Psoas muscle (tissue), 8 donors: Measurements from ENCODE around the gene C14orf93. TPM values are rescaled to one million over a fixed set of nuclear protein-coding genes. Genes with fewer than 3 reads are reported as not detected.
A peak's percentile ranks its signal among the peaks of the same experiment; 100 is the strongest.

Source experiments
- ATAC-seq, 4 donors: fragments of 200-7000 bp; cut with Tn5 transposase; one replicate each; pipeline ENCODE4 v1.9.1; 2020; ENCODE audit warnings: moderate library complexity in 3 of 4, mild to moderate bottlenecking in 2 of 4
- DNase-seq, 2 donors: peaks; one replicate each; pipeline ENCODE4 v3.0.0-alpha.2; 2020
- H3K27ac ChIP-seq: fragments of 200-600 bp; one replicate; pipeline ENCODE4 v1.8.0; 2022
- H3K27me3 ChIP-seq, 3 donors: fragments of 200-600 bp in 1 of 3; one replicate each; pipeline versions ENCODE4 v1.6.1 to v1.8.0; 2013 to 2022; ENCODE audit warnings: low read length in 2 of 3, mild to moderate bottlenecking in 2 of 3, moderate library complexity in 1 of 3; ENCODE audit not compliant: insufficient read depth in 3 of 3
- H3K36me3 ChIP-seq, 2 donors: fragments of 200-600 bp in 1 of 2; one replicate each; pipeline versions ENCODE4 v1.6.1 to v1.8.0; 2013 to 2022; ENCODE audit warnings: low read depth in 1 of 2, mild to moderate bottlenecking in 1 of 2, moderate library complexity in 1 of 2; ENCODE audit not compliant: insufficient read depth in 1 of 2
- H3K4me1 ChIP-seq: fragments of 200-600 bp; one replicate; pipeline ENCODE4 v1.8.0; 2022
- H3K4me3 ChIP-seq: fragments of 200-600 bp; one replicate; pipeline ENCODE4 v1.8.0; 2022; ENCODE audit warnings: mild to moderate bottlenecking
- H3K9me3 ChIP-seq: fragments of 200-600 bp; one replicate; pipeline ENCODE4 v1.8.0; 2022
- WGBS, 3 donors: extraction: QIAGEN DNeasy Blood & Tissue Kit; methylation state at CpG; one replicate each; pipeline versions ENCODE4 v1.1.6 to v1.1.7; 2013; 5-methylcytosine and 5-hydroxymethylcytosine counted together
- intact Hi-C, 2 donors: fragments of 100-400 bp; cut with DNase I; formaldehyde crosslinking; loops; one replicate each; pipeline versions ENCODE4 v1.11.0 to v1.14.2; 2022
- polyA plus RNA-seq, 3 donors: library from polyadenylated mRNA; stranded (reverse); fragments of 200-250 nt; gene quantifications; one replicate each; pipeline ENCODE4 v1.2.3, GENCODE V29; 2013
- total RNA-seq, 4 donors: library from RNA; stranded (reverse); fragmentation: NEBNext Ultra II Directional in 2 of 4; extraction: Animal tissue kit (Norgen Biotek cat#: 25700) in 2 of 4; gene quantifications; one replicate each; pipeline versions ENCODE4 v1.2.1 to v1.2.4, GENCODE V29; 2021 to 2023
- TF ChIP-seq, protein P1 (sequence below): fragments of 200-600 bp; IDR thresholded peaks from one replicate; pipeline ENCODE4 v1.8.0; 2022; ENCODE audit warnings: antibody characterized with exemption
- donor health status: healthy with polysubstance abuse.
- donor health status: DM: no; HTN: no; CAD: no; lungs with moderate emphysema.
- donor health status: Bipolar disorder and iron deficiency.
- donor health status: healthy.
- donor health status: DM: yes; HTN: yes; CAD: no.
- donor health status: DM: no; HTN: no; CAD: no.
- donor health status: DM: no; HTN: no; CAD: no.
- donor health status: DM: yes; HTN: yes; CAD: no.

The C14orf93 gene
- total and polyA plus RNA-seq, 7 donors: 1.7 to 5.1 (median 3.5) TPM

DNA sequence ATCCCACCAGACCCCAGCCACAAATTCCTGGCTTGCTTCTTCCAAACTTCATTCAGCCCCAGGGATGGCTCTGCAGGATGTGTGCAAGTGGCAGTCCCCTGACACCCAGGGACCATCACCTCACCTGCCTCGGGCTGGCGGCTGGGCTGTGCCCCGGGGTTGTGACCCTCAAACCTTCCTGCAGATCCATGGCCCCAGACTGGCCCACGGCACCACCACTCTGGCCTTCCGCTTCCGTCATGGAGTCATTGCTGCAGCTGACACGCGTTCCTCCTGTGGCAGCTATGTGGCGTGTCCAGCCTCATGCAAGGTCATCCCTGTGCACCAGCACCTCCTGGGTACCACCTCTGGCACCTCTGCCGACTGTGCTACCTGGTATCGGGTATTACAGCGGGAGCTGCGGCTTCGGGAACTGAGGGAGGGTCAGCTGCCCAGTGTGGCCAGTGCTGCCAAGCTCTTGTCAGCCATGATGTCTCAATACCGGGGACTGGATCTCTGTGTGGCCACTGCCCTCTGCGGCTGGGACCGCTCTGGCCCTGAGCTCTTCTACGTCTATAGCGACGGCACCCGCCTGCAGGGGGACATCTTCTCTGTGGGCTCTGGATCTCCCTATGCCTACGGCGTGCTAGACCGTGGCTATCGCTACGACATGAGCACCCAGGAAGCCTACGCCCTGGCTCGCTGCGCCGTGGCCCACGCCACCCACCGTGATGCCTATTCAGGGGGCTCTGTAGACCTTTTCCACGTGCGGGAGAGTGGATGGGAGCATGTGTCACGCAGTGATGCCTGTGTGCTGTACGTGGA is 32.4 kb upstream of the C14orf93 start, which contains the start of gene PSMB11:
Gene PSMB11 (plus strand): TSS at position 51 of the 804 bp plus-strand sequence. CDS start 14 bp downstream, at position 65.
- no peaks in the 10 kb centered on the region for H3K36me3 ChIP-seq
- H3K27ac ChIP-seq: no peak within 1 kb of the TSS
- H3K4me1 ChIP-seq: no peaks in the 10 kb centered on the region
- intact Hi-C loops: no loop called here
- no peak for DNase-seq
- no peaks in the 10 kb centered on the region for H3K27me3 ChIP-seq
- ATAC-seq: no peak
- TF ChIP-seq, protein P1, sequence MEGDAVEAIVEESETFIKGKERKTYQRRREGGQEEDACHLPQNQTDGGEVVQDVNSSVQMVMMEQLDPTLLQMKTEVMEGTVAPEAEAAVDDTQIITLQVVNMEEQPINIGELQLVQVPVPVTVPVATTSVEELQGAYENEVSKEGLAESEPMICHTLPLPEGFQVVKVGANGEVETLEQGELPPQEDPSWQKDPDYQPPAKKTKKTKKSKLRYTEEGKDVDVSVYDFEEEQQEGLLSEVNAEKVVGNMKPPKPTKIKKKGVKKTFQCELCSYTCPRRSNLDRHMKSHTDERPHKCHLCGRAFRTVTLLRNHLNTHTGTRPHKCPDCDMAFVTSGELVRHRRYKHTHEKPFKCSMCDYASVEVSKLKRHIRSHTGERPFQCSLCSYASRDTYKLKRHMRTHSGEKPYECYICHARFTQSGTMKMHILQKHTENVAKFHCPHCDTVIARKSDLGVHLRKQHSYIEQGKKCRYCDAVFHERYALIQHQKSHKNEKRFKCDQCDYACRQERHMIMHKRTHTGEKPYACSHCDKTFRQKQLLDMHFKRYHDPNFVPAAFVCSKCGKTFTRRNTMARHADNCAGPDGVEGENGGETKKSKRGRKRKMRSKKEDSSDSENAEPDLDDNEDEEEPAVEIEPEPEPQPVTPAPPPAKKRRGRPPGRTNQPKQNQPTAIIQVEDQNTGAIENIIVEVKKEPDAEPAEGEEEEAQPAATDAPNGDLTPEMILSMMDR: no peak
- no peaks in the 10 kb centered on the region for H3K9me3 ChIP-seq
- WGBS, 3 donors: 90 to 96% (median 92%) methylated on average over 36 of the region's 36 CpGs
- H3K4me3 ChIP-seq: no peak within 1 kb of the TSS

DNA sequence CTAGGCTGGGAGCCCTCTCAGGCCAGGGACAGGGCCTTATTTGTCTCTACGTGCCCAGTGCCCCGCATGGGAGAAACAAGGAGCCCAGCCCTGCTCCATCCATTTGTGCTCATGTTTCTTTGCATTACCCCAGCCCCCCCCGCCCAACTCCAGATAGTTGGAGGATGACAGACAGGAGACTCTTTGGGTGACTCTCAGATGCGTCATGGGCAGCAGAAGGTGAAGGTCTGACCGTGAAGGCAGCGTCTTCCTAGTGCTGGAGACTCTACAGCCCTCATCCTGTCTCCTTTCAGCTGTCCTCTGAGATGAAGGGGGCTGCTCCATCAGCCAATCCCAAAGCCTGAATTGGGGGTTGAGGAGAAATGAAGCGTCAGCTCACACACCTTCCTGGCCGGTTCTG is 31.8 kb upstream of the C14orf93 start:
- no peaks in the 10 kb centered on the region for H3K36me3 ChIP-seq
- no peak overlapping the region for H3K27ac ChIP-seq
- intact Hi-C loops: no loop called here
- H3K4me3 ChIP-seq: no peak overlapping the region
- no peaks in the 10 kb centered on the region for H3K9me3 ChIP-seq
- H3K4me1 ChIP-seq: no peaks in the 10 kb centered on the region
- TF ChIP-seq, protein P1: no peak
- DNase-seq: no peak
- no peaks in the 10 kb centered on the region for H3K27me3 ChIP-seq
- ATAC-seq: no peak
- 77 to 86% (median 79%) methylated on average over 8 of the region's 8 CpGs for WGBS, 3 donors

DNA sequence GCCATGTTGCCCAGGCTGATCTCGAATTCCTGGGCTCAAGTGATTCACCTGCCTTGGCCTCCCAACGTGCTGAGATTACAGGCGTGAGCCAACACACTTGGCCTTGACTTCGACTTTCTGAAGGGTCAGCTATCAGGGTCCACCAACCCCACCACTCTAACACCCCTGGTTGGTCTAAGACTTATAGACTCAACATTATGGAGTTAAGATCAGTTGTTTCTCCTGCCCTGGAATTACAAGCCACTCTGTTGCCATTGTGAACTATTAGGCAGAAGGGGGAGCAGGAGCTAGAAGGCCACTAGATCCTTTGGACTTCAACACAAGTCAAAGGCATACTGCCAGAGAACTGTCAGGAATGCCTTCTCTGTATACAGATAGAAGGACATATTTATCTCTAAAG is 30.2 kb upstream of the C14orf93 start:
- 84 to 93% (median 90%) methylated on average over 4 of the region's 4 CpGs for WGBS, 3 donors
- H3K27me3 ChIP-seq: no peaks in the 10 kb centered on the region
- DNase-seq: no peak
- H3K27ac ChIP-seq: no peak overlapping the region
- ATAC-seq: no peak
- intact Hi-C loops: no loop called here
- no peaks in the 10 kb centered on the region for H3K9me3 ChIP-seq
- no peaks in the 10 kb centered on the region for H3K36me3 ChIP-seq
- no peak overlapping the region for H3K4me3 ChIP-seq
- peaks cover 4% of the 10 kb centered on the region for H3K4me1 ChIP-seq
- TF ChIP-seq, protein P1: no peak

DNA sequence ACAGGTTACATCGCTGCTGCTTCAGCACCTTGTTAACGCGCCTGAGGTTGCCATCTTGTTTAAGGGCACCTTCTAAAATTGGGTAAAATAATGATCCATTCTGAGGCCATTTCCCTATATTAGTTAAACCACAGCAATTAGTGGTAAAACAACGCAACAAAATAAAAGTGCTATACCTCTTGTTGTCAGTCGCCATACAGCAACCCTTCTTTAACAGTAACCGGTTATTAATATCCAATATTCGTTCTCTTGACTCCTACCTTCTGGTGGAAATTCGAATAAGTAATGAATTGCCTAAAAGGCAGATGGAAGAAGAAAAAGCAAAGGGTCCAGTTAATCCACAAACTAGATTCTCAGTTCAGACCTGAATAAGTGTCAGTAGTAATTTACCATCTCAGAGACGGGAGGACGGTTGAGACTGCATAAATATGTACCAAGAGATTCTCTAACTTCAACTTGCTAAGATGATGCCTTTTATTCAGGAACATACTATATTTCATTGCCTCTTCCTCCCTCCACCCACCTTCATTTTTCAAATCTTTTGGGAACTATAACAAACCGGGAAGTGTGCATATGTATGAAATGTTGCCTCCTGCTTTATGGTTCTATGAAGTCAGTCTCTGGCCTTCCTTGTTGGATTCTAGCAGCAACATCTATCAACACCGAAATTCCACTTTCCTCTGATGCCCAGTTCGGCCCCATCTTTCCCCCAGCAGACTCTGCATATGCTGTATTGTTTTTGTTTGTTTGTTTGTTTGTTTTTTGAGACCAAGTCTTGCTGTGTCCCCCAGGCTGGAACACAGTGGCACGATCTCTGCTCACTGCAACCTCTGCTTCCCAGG is 25.6 kb upstream of the C14orf93 start:
- peak overlapping the region; percentile 88 for H3K4me3 ChIP-seq
- peaks cover 23% of the 10 kb centered on the region for H3K4me1 ChIP-seq
- 54 to 57% (median 56%) methylated on average over 14 of the region's 14 CpGs for WGBS, 3 donors

More for the DNA sequence above, 25.6 kb upstream of the C14orf93 start:
- no peak for ATAC-seq
- peaks cover 5 to 29% of the 10 kb centered on the region in 2 donors for H3K36me3 ChIP-seq
- H3K9me3 ChIP-seq: no peaks in the 10 kb centered on the region
- H3K27ac ChIP-seq: peak overlapping the region; percentile 93
- H3K27me3 ChIP-seq: no peaks in the 10 kb centered on the region
- intact Hi-C loops: loop anchor here in 1 of 2 donors (2.0 kb wide), 1 partner anchor 27 kb away; no protein-coding TSS in a partner anchor
- TF ChIP-seq, protein P1: no peak
- no peak for DNase-seq
